Glomerular visceral epithelial cell (primary cell): Measurements from ENCODE around the gene BRCA2.
"Not testable (repeated sequence)": the region's sequence is repeated elsewhere in the genome, so short reads cannot be mapped to it uniquely, and the experiment has no call there.

Source experiments
- DNase-seq: peaks from one replicate; pipeline ENCODE4 v3.0.0-alpha.2; 2016; ENCODE audit errors: extremely low spot score

BRCA2 gene

GRCh38 chr13:32311188-32311897 is 4.0 kb upstream of the BRCA2 start:
- no peak for DNase-seq

GRCh38 chr13:32314271-32315237 is 754 bp upstream of the BRCA2 start:
- DNase-seq = peak; percentile 49

- no peak for DNase-seq
These were observed 676 bp downstream of the BRCA2 start for GRCh38 chr13:32316028-32316339.

- DNase-seq = no peak
These were observed 1.2 kb downstream of the BRCA2 start for GRCh38 chr13:32316501-32316900.

- no peak for DNase-seq
These were observed 2.6 kb downstream of the BRCA2 start for GRCh38 chr13:32317716-32318465.

GRCh38 chr13:32320528-32320927 is 5.2 kb downstream of the BRCA2 start:
- no peak for DNase-seq

- peak; percentile 30 for DNase-seq
These were observed 8.6 kb downstream of the BRCA2 start for GRCh38 chr13:32323912-32324311.

- no peak for DNase-seq
These were observed 15.1 kb downstream of the BRCA2 start for GRCh38 chr13:32330441-32330840.

- DNase-seq = no peak
These were observed 19.4 kb downstream of the BRCA2 start for GRCh38 chr13:32334671-32335070.

- DNase-seq = no peak
These were observed 25.6 kb downstream of the BRCA2 start for GRCh38 chr13:32340914-32341313.

GRCh38 chr13:32347651-32348050 is 32.3 kb downstream of the BRCA2 start:
- no peak for DNase-seq

GRCh38 chr13:32350839-32351441 is 35.6 kb downstream of the BRCA2 start:
- not testable (repeated sequence) for DNase-seq

GRCh38 chr13:32354040-32354439 is 38.7 kb downstream of the BRCA2 start:
- DNase-seq = no peak

GRCh38 chr13:32355935-32356334 is 40.6 kb downstream of the BRCA2 start:
- DNase-seq = not testable (repeated sequence)

GRCh38 chr13:32362574-32362973 is 47.3 kb downstream of the BRCA2 start:
- no peak for DNase-seq

- DNase-seq = no peak
These were observed 55.5 kb downstream of the BRCA2 start for GRCh38 chr13:32370805-32371204.

GRCh38 chr13:32376642-32377415 is 61.5 kb downstream of the BRCA2 start:
- no peak for DNase-seq

- no peak for DNase-seq
These were observed 62.7 kb downstream of the BRCA2 start for GRCh38 chr13:32378012-32378411.

- DNase-seq = peak; percentile 2
These were observed 66.2 kb downstream of the BRCA2 start for GRCh38 chr13:32381539-32381938.

GRCh38 chr13:32383836-32384618 is 68.7 kb downstream of the BRCA2 start:
- DNase-seq = no peak
